ENCODE data around the gene ROCK2.

DNA sequence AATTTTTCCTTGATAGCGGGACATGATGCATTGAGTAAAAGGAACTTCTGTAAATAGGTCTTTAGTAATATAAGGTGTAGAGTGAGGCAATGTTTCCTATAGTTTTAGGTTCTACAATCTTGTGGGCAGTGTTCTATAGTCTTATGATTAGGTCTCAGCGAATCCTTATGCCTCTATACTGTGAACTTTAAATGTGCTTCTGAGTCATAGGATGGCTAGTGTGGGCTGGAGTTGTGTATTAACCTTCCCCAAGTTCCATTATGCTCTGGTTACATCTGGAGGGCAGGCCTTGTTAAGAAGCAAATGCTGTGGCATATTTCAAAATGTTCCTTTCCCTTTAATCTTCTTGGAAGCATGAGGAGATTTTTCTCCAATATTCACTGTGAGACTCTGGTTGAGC, 73.5 kb downstream of the ROCK2 start:
- TF ChIP-seq, protein P1, sequence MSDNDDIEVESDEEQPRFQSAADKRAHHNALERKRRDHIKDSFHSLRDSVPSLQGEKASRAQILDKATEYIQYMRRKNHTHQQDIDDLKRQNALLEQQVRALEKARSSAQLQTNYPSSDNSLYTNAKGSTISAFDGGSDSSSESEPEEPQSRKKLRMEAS (IDR thresholded peaks at IDR 0.05) = no peak
- TF ChIP-seq EP300 (IDR thresholded peaks at IDR 0.05; ENCODE audit: borderline replicate concordance) = no peak
- no peak for TF ChIP-seq NFIC (IDR thresholded peaks at IDR 0.05)
- TF ChIP-seq CEBPB (IDR thresholded peaks at IDR 0.05) = no peak
- no peak for TF ChIP-seq FOXM1 (IDR thresholded peaks at IDR 0.05; ENCODE audit: borderline replicate concordance, low read depth)
- no peak for TF ChIP-seq RAD21 (IDR thresholded peaks at IDR 0.05; ENCODE audit: low read depth)
- no peak for TF ChIP-seq TAF1 (IDR thresholded peaks at IDR 0.05; ENCODE audit: low read depth)
- TF ChIP-seq CREB1 (IDR thresholded peaks at IDR 0.05; ENCODE audit: low read depth) = no peak
- TF ChIP-seq, protein P2, sequence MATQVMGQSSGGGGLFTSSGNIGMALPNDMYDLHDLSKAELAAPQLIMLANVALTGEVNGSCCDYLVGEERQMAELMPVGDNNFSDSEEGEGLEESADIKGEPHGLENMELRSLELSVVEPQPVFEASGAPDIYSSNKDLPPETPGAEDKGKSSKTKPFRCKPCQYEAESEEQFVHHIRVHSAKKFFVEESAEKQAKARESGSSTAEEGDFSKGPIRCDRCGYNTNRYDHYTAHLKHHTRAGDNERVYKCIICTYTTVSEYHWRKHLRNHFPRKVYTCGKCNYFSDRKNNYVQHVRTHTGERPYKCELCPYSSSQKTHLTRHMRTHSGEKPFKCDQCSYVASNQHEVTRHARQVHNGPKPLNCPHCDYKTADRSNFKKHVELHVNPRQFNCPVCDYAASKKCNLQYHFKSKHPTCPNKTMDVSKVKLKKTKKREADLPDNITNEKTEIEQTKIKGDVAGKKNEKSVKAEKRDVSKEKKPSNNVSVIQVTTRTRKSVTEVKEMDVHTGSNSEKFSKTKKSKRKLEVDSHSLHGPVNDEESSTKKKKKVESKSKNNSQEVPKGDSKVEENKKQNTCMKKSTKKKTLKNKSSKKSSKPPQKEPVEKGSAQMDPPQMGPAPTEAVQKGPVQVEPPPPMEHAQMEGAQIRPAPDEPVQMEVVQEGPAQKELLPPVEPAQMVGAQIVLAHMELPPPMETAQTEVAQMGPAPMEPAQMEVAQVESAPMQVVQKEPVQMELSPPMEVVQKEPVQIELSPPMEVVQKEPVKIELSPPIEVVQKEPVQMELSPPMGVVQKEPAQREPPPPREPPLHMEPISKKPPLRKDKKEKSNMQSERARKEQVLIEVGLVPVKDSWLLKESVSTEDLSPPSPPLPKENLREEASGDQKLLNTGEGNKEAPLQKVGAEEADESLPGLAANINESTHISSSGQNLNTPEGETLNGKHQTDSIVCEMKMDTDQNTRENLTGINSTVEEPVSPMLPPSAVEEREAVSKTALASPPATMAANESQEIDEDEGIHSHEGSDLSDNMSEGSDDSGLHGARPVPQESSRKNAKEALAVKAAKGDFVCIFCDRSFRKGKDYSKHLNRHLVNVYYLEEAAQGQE (IDR thresholded peaks at IDR 0.05; ENCODE audit: low read depth) = no peak
- TF ChIP-seq, protein P3, sequence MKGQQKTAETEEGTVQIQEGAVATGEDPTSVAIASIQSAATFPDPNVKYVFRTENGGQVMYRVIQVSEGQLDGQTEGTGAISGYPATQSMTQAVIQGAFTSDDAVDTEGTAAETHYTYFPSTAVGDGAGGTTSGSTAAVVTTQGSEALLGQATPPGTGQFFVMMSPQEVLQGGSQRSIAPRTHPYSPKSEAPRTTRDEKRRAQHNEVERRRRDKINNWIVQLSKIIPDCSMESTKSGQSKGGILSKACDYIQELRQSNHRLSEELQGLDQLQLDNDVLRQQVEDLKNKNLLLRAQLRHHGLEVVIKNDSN (IDR thresholded peaks at IDR 0.05) = no peak
- TF ChIP-seq TCF12 (IDR thresholded peaks at IDR 0.05; ENCODE audit: low read depth) = no peak
- no peak for TF ChIP-seq TEAD4 (IDR thresholded peaks at IDR 0.05)

Data from Ishikawa (cell line).